B cell (primary cell): ENCODE results near the gene LRBA. TPM values are rescaled to one million over a fixed set of nuclear protein-coding genes. Genes with fewer than 3 reads are reported as not detected.

ENCODE experiments used
- ATAC-seq: fragments of 200-7000 bp; cut with Tn5 transposase; one replicate; pipeline ENCODE4 v1.10.0; 2021; ENCODE audit warnings: low read depth, mild to moderate bottlenecking, moderate number of reproducible peaks, moderate library complexity
- CTCF ChIA-PET: fragments of 350-600 bp; sonication (Branson Sonifier 250); formaldehyde crosslinking; loops from one replicate; lab custom pipeline; 2021; ENCODE audit warnings: antibody characterized with exemption, inconsistent platforms; lab: Charles Lee
- POLR2A ChIA-PET: fragments of 350-600 bp; sonication (Branson Sonifier 250); formaldehyde crosslinking; loops from one replicate; lab custom pipeline; 2021; ENCODE audit warnings: antibody characterized with exemption; lab: Charles Lee
- DNase-seq: peaks from one replicate; pipeline ENCODE4 v3.0.0; 2013
- H2AFZ ChIP-seq: 2 replicates; pipeline ENCODE4 v1.6.1; 2012; ENCODE audit warnings: mild to moderate bottlenecking, low read depth, low read length; ENCODE audit not compliant: insufficient read depth, poor library complexity, severe bottlenecking
- H3K27ac ChIP-seq, 2 donors: 1 replicate in 1 of 2; 2 replicates in 1 of 2; pipeline ENCODE4 v1.5.1; 2012 to 2013; ENCODE audit warnings: low read length in 2 of 2, mild to moderate bottlenecking in 2 of 2, moderate library complexity in 1 of 2
- H3K27me3 ChIP-seq, 4 experiments: fragments of 200-600 bp in 1 of 4; sonication (generic) in 1 of 4; replicated peaks in 1 of 4; 1 replicate in 2 of 4; 2 replicates in 2 of 4; pipeline versions ENCODE4 v1.6.1 to v1.7.0; 2013 to 2016; ENCODE audit warnings: low read length in 3 of 4, mild to moderate bottlenecking in 2 of 4, mixed read lengths in 1 of 4, moderate library complexity in 1 of 4; ENCODE audit not compliant: insufficient read depth in 4 of 4, control insufficient read depth in 3 of 4; ENCODE audit errors: control extremely low read depth in 1 of 4
- H3K36me3 ChIP-seq, 2 experiments: replicated peaks in 1 of 2; 1 replicate in 1 of 2; 2 replicates in 1 of 2; pipeline versions ENCODE4 v1.6.1 to v1.7.1; 2013; ENCODE audit warnings: low read length in 1 of 2; ENCODE audit not compliant: insufficient read depth in 2 of 2, control insufficient read depth in 1 of 2; ENCODE audit errors: control extremely low read depth in 1 of 2, extremely low read depth in 1 of 2
- H3K4me1 ChIP-seq, 2 donors: fragments of 200-600 bp in 1 of 2; sonication (generic) in 1 of 2; 1 replicate in 1 of 2; 2 replicates in 1 of 2; pipeline versions ENCODE4 v1.5.1 to v1.6.1; 2013 to 2017; ENCODE audit warnings: low read length in 2 of 2; ENCODE audit not compliant: control insufficient read depth in 2 of 2, insufficient read depth in 2 of 2
- H3K4me2 ChIP-seq: replicated peaks from 2 replicates; pipeline ENCODE3; 2012; ENCODE audit warnings: mild to moderate bottlenecking, low read depth, low read length; ENCODE audit not compliant: poor library complexity, severe bottlenecking
- H3K4me3 ChIP-seq, 5 experiments: fragments of 200-600 bp in 1 of 5; sonication (generic) in 1 of 5; 1 replicate in 3 of 5; 2 replicates in 2 of 5; pipeline versions ENCODE4 v1.5.1 to v1.7.0; 2011 to 2016; ENCODE audit warnings: low read length in 4 of 5, mild to moderate bottlenecking in 4 of 5, low read depth in 2 of 5, control low read depth in 1 of 5, moderate library complexity in 1 of 5; ENCODE audit not compliant: insufficient read depth in 1 of 5; ENCODE audit errors: control extremely low read depth in 1 of 5, extremely low read depth in 1 of 5
- H3K79me2 ChIP-seq: fragments of 200-600 bp; sonication (generic); one replicate; pipeline ENCODE4 v1.6.0; 2016; ENCODE audit warnings: low read length; ENCODE audit not compliant: control insufficient read depth, insufficient read depth
- H3K9ac ChIP-seq: fragments of 200-600 bp; sonication (generic); 2 replicates; pipeline ENCODE4 v1.6.1; 2017; ENCODE audit warnings: mild to moderate bottlenecking, low read length, moderate library complexity
- H3K9me3 ChIP-seq, 3 donors: one replicate each; pipeline versions ENCODE4 v1.6.1 to v1.7.1; 2013; ENCODE audit warnings: low read length in 2 of 3; ENCODE audit not compliant: control insufficient read depth in 2 of 3, insufficient read depth in 1 of 3; ENCODE audit errors: control extremely low read depth in 1 of 3
- H4K20me1 ChIP-seq: 2 replicates; pipeline ENCODE4 v1.6.0; 2012; ENCODE audit warnings: mild to moderate bottlenecking, low read length; ENCODE audit not compliant: insufficient read depth, control insufficient read depth, poor library complexity, severe bottlenecking
- H3K27ac Mint-ChIP-seq: one replicate; pipeline ENCODE4 v1.8.0; 2021; ENCODE audit warnings: mixed read lengths
- H3K27me3 Mint-ChIP-seq: one replicate; pipeline ENCODE4 v1.8.0; 2021; ENCODE audit warnings: mixed read lengths
- H3K4me1 Mint-ChIP-seq: one replicate; pipeline ENCODE4 v1.8.0; 2021; ENCODE audit warnings: mixed read lengths
- H3K4me3 Mint-ChIP-seq: one replicate; pipeline ENCODE4 v1.8.0; 2021; ENCODE audit warnings: mixed read lengths
- H3K9me3 Mint-ChIP-seq: one replicate; pipeline ENCODE4 v1.8.0; 2022; ENCODE audit warnings: mixed read lengths; ENCODE audit not compliant: insufficient read depth
- EZH2 ChIP-seq: IDR thresholded peaks from 2 replicates; pipeline ENCODE4 v1.6.1; 2012; ENCODE audit warnings: borderline replicate concordance, low read depth, mild to moderate bottlenecking, moderate library complexity, low read length; ENCODE audit not compliant: insufficient read depth, poor library complexity, severe bottlenecking
- WGBS: methylation state at CpG from one replicate; pipeline ENCODE4 v1.1.5; 2013; ENCODE audit warnings: missing lambda C conversion rate; ENCODE audit not compliant: insufficient coverage; 5-methylcytosine and 5-hydroxymethylcytosine counted together
- intact Hi-C: fragments of 100-400 bp; cut with micrococcal nuclease; formaldehyde crosslinking; loops from one replicate; pipeline ENCODE4 v1.10.0; 2022
- polyA plus RNA-seq: library from polyadenylated mRNA; depleted of rRNA; stranded (reverse); fragments of >200 nt; gene quantifications from 2 replicates; pipeline ENCODE4 v1.2.3, GENCODE V29; 2012
- total RNA-seq, 2 donors: library from RNA; stranded (reverse); fragments of 120-200 nt in 1 of 2; gene quantifications; 1 replicate in 1 of 2; 2 replicates in 1 of 2; pipeline versions ENCODE4 v1.2.3 to v1.2.4, GENCODE V29; 2013 to 2022
- TF ChIP-seq, protein P1 (sequence below): fragments of 200-600 bp; IDR thresholded peaks from one replicate; pipeline ENCODE4 v1.8.0; 2022; ENCODE audit warnings: antibody characterized with exemption, mild to moderate bottlenecking

LRBA gene
- total and polyA plus RNA-seq, 2 donors (not counting 1 experiment from before 2014, with no cell fraction given) = 17.5 to 86.7 TPM

DNA sequence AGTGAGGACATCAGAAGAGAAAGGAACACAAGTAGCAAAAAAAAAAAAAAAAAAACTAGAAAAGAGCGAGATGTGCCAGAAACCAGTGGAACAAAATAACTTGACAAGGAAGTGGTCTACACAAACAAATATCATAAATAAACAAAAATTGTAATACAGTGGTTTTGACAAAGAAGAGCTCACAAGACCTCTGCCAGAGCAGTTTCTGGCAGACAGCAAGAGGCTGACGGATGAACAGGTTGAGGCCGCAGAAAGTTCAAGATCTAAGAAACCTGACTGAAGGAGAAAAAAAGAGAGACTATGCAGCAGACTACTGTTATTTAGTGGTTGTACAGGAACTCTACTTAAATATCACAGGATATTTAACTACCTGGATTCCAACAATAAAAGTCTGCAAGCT lies 367.0 kb downstream of the LRBA start:
- no peak for DNase-seq
- TF ChIP-seq, protein P1, sequence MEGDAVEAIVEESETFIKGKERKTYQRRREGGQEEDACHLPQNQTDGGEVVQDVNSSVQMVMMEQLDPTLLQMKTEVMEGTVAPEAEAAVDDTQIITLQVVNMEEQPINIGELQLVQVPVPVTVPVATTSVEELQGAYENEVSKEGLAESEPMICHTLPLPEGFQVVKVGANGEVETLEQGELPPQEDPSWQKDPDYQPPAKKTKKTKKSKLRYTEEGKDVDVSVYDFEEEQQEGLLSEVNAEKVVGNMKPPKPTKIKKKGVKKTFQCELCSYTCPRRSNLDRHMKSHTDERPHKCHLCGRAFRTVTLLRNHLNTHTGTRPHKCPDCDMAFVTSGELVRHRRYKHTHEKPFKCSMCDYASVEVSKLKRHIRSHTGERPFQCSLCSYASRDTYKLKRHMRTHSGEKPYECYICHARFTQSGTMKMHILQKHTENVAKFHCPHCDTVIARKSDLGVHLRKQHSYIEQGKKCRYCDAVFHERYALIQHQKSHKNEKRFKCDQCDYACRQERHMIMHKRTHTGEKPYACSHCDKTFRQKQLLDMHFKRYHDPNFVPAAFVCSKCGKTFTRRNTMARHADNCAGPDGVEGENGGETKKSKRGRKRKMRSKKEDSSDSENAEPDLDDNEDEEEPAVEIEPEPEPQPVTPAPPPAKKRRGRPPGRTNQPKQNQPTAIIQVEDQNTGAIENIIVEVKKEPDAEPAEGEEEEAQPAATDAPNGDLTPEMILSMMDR = no peak
- no peak for TF ChIP-seq EZH2
- Mint-ChIP-seq H3K4me1 (no peaks in the 10 kb centered on the region), H3K27me3 (no peaks in the 10 kb centered on the region), H3K27ac (no peak overlapping the region), H3K9me3 (no peaks in the 10 kb centered on the region), H3K4me3 (no peak overlapping the region)
- Histone ChIP-seq H3K27ac (no peak overlapping the region), H3K79me2 (no peaks in the 10 kb centered on the region), H3K4me1 (no peaks in the 10 kb centered on the region), H3K4me2 (no peak overlapping the region), H3K9me3 (no peaks in the 10 kb centered on the region), H3K9ac (no peak overlapping the region), H3K4me3 (no peak overlapping the region), H4K20me1 (no peaks in the 10 kb centered on the region), H3K36me3 (no peaks in the 10 kb centered on the region), H2AFZ (no peak overlapping the region), H3K27me3 (no peaks in the 10 kb centered on the region)
- ATAC-seq = no peak
- intact Hi-C loops = no loop called here
- CTCF ChIA-PET = no interaction called here
- whole genome bisulfite sequencing = 94% methylated on average over 2 of the region's 3 CpGs
- POLR2A ChIA-PET = no interaction called here

DNA sequence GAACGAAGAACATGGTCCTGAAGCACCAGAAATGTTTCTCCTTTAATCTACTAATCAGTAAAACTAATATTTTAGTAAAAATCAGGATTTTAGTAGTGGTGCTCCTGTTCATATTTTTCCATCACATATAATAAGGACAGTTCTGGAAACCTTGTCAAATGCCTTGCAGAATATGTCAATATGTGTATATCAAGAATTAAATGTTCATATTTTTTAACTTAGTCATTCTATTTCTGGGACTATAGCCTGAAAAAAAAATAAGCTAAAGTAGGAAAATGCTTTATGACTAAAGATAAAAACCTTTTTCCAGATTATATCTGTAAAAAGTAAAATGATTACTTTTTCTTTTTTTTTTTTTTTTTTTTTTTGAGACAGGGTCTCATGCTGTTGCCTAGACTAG lies 368.1 kb downstream of the LRBA start:
- Mint-ChIP-seq H3K27ac (no peak overlapping the region), H3K27me3 (no peaks in the 10 kb centered on the region), H3K4me3 (no peak overlapping the region), H3K4me1 (no peaks in the 10 kb centered on the region), H3K9me3 (no peaks in the 10 kb centered on the region)
- TF ChIP-seq EZH2 = no peak
- TF ChIP-seq, protein P1 = no peak
- Histone ChIP-seq H3K9ac (no peak overlapping the region), H3K36me3 (no peaks in the 10 kb centered on the region), H3K9me3 (no peaks in the 10 kb centered on the region), H3K27ac (no peak overlapping the region), H3K4me3 (no peak overlapping the region), H4K20me1 (no peaks in the 10 kb centered on the region), H3K4me1 (no peaks in the 10 kb centered on the region), H3K79me2 (no peaks in the 10 kb centered on the region), H3K27me3 (no peaks in the 10 kb centered on the region), H3K4me2 (no peak overlapping the region), H2AFZ (no peak overlapping the region)
- WGBS = no CpG with 5 or more reads among the region's 1 CpG
- CTCF ChIA-PET = no interaction called here
- POLR2A ChIA-PET = no interaction called here
- no peak for DNase-seq
- ATAC-seq = no peak
- intact Hi-C loops = no loop called here
